ENCODE data around the gene PNPLA5.

Gene PNPLA5

GRCh38 chr22:43829904-43830851 lies 61.6 kb downstream of the PNPLA5 start:
- no peak overlapping the region for H3K4me3 ChIP-seq (ENCODE audit: low read length)
- DNase-seq (ENCODE audit: low read depth, low spot score), result no peak
